Measurements from ENCODE around the gene AKAP17A.

- no peak for TF ChIP-seq POLR2AphosphoS5 (IDR thresholded peaks at IDR 0.05; ENCODE audit: low read depth, low read length)
- TF ChIP-seq TAF1 (IDR thresholded peaks at IDR 0.05; ENCODE audit: low read depth, low read length) = no peak
- TF ChIP-seq POLR2A (IDR thresholded peaks at IDR 0.05; ENCODE audit: low read depth, low read length) = no peak
- TF ChIP-seq SPI1 (IDR thresholded peaks at IDR 0.05; ENCODE audit: low read depth, low read length) = no peak
- no peak for TF ChIP-seq PAX5 (IDR thresholded peaks at IDR 0.05; ENCODE audit: insufficient read depth, low read length, severe bottlenecking)
- TF ChIP-seq POU2F2 (IDR thresholded peaks at IDR 0.05; ENCODE audit: low read depth, low read length) = no peak
Observed at GRCh38 chrX:1587161-1587560, 4.2 kb upstream of the AKAP17A start.

All from GM12891 (cell line).